Stimulated activated CD4-positive, alpha-beta T cell treated with anti-CD3 and anti-CD28 coated beads, Interleukin-2, amount 100 ng/mL, for 48 hours (primary cell): ENCODE results near the gene HIGD1A.

Experiments
- DNase-seq, 2 donors: peaks; one replicate each; pipeline ENCODE4 v3.0.0-alpha.2; 2020

HIGD1A gene

GRCh38 chr3:42804106-42804830 lies at the start of gene HIGD1A:
Gene HIGD1A (minus strand): TSS chr3:42804490. CDS start chr3:42794253, 10,237 bp downstream.
- DNase-seq, result peak; percentile 87 to 88

- no peak for DNase-seq
These were observed 49.5 kb upstream of the HIGD1A start for GRCh38 chr3:42853739-42854302.

GRCh38 chr3:42853056-42853455 lies 48.8 kb upstream of the HIGD1A start:
- DNase-seq, result no peak

- DNase-seq, result no peak
These were observed 48.2 kb upstream of the HIGD1A start for GRCh38 chr3:42852441-42852840.

GRCh38 chr3:42851228-42851834 lies 47.0 kb upstream of the HIGD1A start:
- DNase-seq, result no peak

GRCh38 chr3:42850263-42850662 lies 46.0 kb upstream of the HIGD1A start:
- DNase-seq, result no peak

- no peak for DNase-seq
These were observed 44.7 kb upstream of the HIGD1A start for GRCh38 chr3:42849017-42849416.

GRCh38 chr3:42847731-42848130 lies 43.4 kb upstream of the HIGD1A start:
- no peak for DNase-seq

- DNase-seq, result peak in 1 of 2 donors; percentile 3
These were observed 42.6 kb upstream of the HIGD1A start for GRCh38 chr3:42846685-42847522.

- no peak for DNase-seq
These were observed 40.5 kb upstream of the HIGD1A start for GRCh38 chr3:42844815-42845214.

- DNase-seq, result no peak
These were observed 40.1 kb upstream of the HIGD1A start for GRCh38 chr3:42844412-42844713.

GRCh38 chr3:42843713-42844411 lies 39.6 kb upstream of the HIGD1A start:
- no peak for DNase-seq

- no peak for DNase-seq
These were observed 37.0 kb upstream of the HIGD1A start for GRCh38 chr3:42841332-42841731.

- peak in 1 of 2 donors; percentile 7 for DNase-seq
These were observed 35.3 kb upstream of the HIGD1A start for GRCh38 chr3:42839616-42840015.

- DNase-seq, result no peak
These were observed 34.3 kb upstream of the HIGD1A start for GRCh38 chr3:42838571-42838970.

GRCh38 chr3:42836150-42837123 lies 32.1 kb upstream of the HIGD1A start:
- DNase-seq, result no peak

GRCh38 chr3:42831321-42831713 lies 27.0 kb upstream of the HIGD1A start:
- DNase-seq, result peak; percentile 83 to 87

- no peak for DNase-seq
These were observed 26.4 kb upstream of the HIGD1A start for GRCh38 chr3:42830437-42831320.

GRCh38 chr3:42829628-42830436 lies 25.5 kb upstream of the HIGD1A start:
- DNase-seq, result no peak
